RWPE1 (cell line): ENCODE data around the gene SPAG16.

Experiments used
- CTCF ChIA-PET: fragments of 350-600 bp; sonication (Branson Sonifier 250); formaldehyde crosslinking; extraction: SDS; loops from one replicate; lab custom pipeline; 2021; lab: Yijun Ruan, JAX
- POLR2A ChIA-PET: fragments of 400-600 bp; formaldehyde crosslinking; extraction: SDS; loops from one replicate; lab custom pipeline; 2020; ENCODE audit warnings: antibody characterized with exemption; ENCODE audit not compliant: low non-redundant PET; lab: Yijun Ruan, JAX
- DNase-seq: peaks from one replicate; pipeline ENCODE4 v3.0.0; 2012; ENCODE audit warnings: low spot score
- H3K27ac ChIP-seq: fragments of 450-650 bp; 2 replicates; pipeline ENCODE4 v1.5.1; 2017
- CTCF ChIP-seq: fragments of 450-650 bp; conservative IDR thresholded peaks from 2 replicates; pipeline ENCODE4 v1.5.1; 2017; ENCODE audit warnings: low read depth, mild to moderate bottlenecking

The SPAG16 gene

GRCh38 chr2:213491376-213491775 is 207.1 kb downstream of the SPAG16 start:
- ChIA-PET POLR2A (no interaction called here), CTCF (no interaction called here)
- DNase-seq = no peak
- H3K27ac ChIP-seq = no peak overlapping the region
- no peak for TF ChIP-seq CTCF

GRCh38 chr2:213496226-213496625 is 212.0 kb downstream of the SPAG16 start:
- DNase-seq = no peak
- POLR2A ChIA-PET = no interaction called here
- H3K27ac ChIP-seq = no peak overlapping the region
- CTCF ChIA-PET = interaction anchor here (0.5 kb wide), 1 partner anchor 296 kb away, joined by 5 read pairs; no protein-coding TSS in a partner anchor
- no peak for TF ChIP-seq CTCF

GRCh38 chr2:213500881-213501280 is 216.6 kb downstream of the SPAG16 start:
- H3K27ac ChIP-seq = no peak overlapping the region
- POLR2A ChIA-PET = no interaction called here
- TF ChIP-seq CTCF = no peak
- CTCF ChIA-PET = interaction anchor here (0.5 kb wide), 1 partner anchor 242 kb away, joined by 3 read pairs; no protein-coding TSS in a partner anchor
- peak; percentile 46 for DNase-seq

GRCh38 chr2:213524164-213524563 is 239.9 kb downstream of the SPAG16 start:
- DNase-seq = no peak
- CTCF ChIA-PET = interaction anchor here (0.6 kb wide), 1 partner anchor 1068 kb away, joined by 4 read pairs; no protein-coding TSS in a partner anchor
- POLR2A ChIA-PET = no interaction called here
- TF ChIP-seq CTCF = no peak
- no peak overlapping the region for H3K27ac ChIP-seq

- POLR2A ChIA-PET = no interaction called here
- CTCF ChIA-PET = no interaction called here
- no peak for TF ChIP-seq CTCF
- DNase-seq = no peak
- no peak overlapping the region for H3K27ac ChIP-seq
These were observed 253.3 kb downstream of the SPAG16 start for GRCh38 chr2:213537579-213537978.

- TF ChIP-seq CTCF = no peak
- no peak overlapping the region for H3K27ac ChIP-seq
These were observed 260.7 kb downstream of the SPAG16 start for GRCh38 chr2:213544940-213545339.

GRCh38 chr2:213545481-213545880 is 261.2 kb downstream of the SPAG16 start:
- CTCF ChIA-PET = no interaction called here
- POLR2A ChIA-PET = no interaction called here
- no peak for TF ChIP-seq CTCF

More at GRCh38 chr2:213544940-213545339, 260.7 kb downstream of the SPAG16 start:
- DNase-seq = no peak
- ChIA-PET POLR2A (no interaction called here), CTCF (interaction anchor here (0.7 kb wide), 1 partner anchor 1268 kb away, joined by 7 read pairs; no protein-coding TSS in a partner anchor)

More at GRCh38 chr2:213545481-213545880, 261.2 kb downstream of the SPAG16 start:
- H3K27ac ChIP-seq = no peak overlapping the region
- DNase-seq = no peak
